A172 (cell line): Measurements from ENCODE around the gene BUB1B. TPM values are rescaled to one million over a fixed set of nuclear protein-coding genes. Genes with fewer than 3 reads are reported as not detected.
A peak's percentile ranks its signal among the peaks of the same experiment; 100 is the strongest.
"Not testable (repeated sequence)": the region's sequence is repeated elsewhere in the genome, so short reads cannot be mapped to it uniquely, and the experiment has no call there.

ENCODE experiments used
- DNase-seq: peaks from one replicate; pipeline ENCODE4 v3.0.0-alpha.2; 2015; ENCODE audit warnings: low spot score
- total RNA-seq: library from RNA; depleted of rRNA; stranded (reverse); fragments of >200 nt; shearing (Covaris generic); gene quantifications from 2 replicates; pipeline ENCODE4 v1.2.3, GENCODE V29; 2014

BUB1B gene
- total RNA-seq, 1 experiment from 2014 or later, result 82.1 TPM

- no peak for DNase-seq
Observed at GRCh38 chr15:40136470-40137302, 24.2 kb upstream of the BUB1B start.

- no peak for DNase-seq
Observed at GRCh38 chr15:40137303-40138200, 23.3 kb upstream of the BUB1B start.

- not testable (repeated sequence) for DNase-seq
Observed at GRCh38 chr15:40138201-40138570, 22.7 kb upstream of the BUB1B start.

- no peak for DNase-seq
Observed at GRCh38 chr15:40142428-40142827, 18.4 kb upstream of the BUB1B start.

GRCh38 chr15:40146037-40146436 lies 14.8 kb upstream of the BUB1B start:
- peak; percentile 34 for DNase-seq

- DNase-seq, result no peak
Observed at GRCh38 chr15:40149339-40149738, 11.5 kb upstream of the BUB1B start.

- DNase-seq, result peak; percentile 86
Observed at GRCh38 chr15:40150163-40150925, 10.5 kb upstream of the BUB1B start.

GRCh38 chr15:40151499-40151898 lies 9.4 kb upstream of the BUB1B start:
- no peak for DNase-seq

GRCh38 chr15:40151991-40152390 lies 8.9 kb upstream of the BUB1B start:
- DNase-seq, result no peak

GRCh38 chr15:40154821-40155220 lies 6.0 kb upstream of the BUB1B start:
- not testable (repeated sequence) for DNase-seq

- DNase-seq, result no peak
Observed at GRCh38 chr15:40155270-40155910, 5.5 kb upstream of the BUB1B start.

GRCh38 chr15:40157778-40158447 lies 3.0 kb upstream of the BUB1B start:
- DNase-seq, result no peak

- DNase-seq, result no peak
Observed at GRCh38 chr15:40160021-40160420, 848 bp upstream of the BUB1B start.

- DNase-seq, result no peak
Observed at GRCh38 chr15:40161693-40162391, 973 bp downstream of the BUB1B start.

- DNase-seq, result no peak
Observed at GRCh38 chr15:40162552-40162951, 1.7 kb downstream of the BUB1B start.

- no peak for DNase-seq
Observed at GRCh38 chr15:40163657-40164416, 3.0 kb downstream of the BUB1B start.

- not testable (repeated sequence) for DNase-seq
Observed at GRCh38 chr15:40167374-40167773, 6.5 kb downstream of the BUB1B start.

GRCh38 chr15:40175160-40175559 lies 14.3 kb downstream of the BUB1B start:
- no peak for DNase-seq

- no peak for DNase-seq
Observed at GRCh38 chr15:40182358-40183029, 21.6 kb downstream of the BUB1B start.
